Measurements from ENCODE around the gene APBA1. TPM values are rescaled to one million over a fixed set of nuclear protein-coding genes. Genes with fewer than 3 reads are reported as not detected.

APBA1 gene
- total RNA-seq, 1 experiment from 2014 or later, result 1.8 TPM

DNA sequence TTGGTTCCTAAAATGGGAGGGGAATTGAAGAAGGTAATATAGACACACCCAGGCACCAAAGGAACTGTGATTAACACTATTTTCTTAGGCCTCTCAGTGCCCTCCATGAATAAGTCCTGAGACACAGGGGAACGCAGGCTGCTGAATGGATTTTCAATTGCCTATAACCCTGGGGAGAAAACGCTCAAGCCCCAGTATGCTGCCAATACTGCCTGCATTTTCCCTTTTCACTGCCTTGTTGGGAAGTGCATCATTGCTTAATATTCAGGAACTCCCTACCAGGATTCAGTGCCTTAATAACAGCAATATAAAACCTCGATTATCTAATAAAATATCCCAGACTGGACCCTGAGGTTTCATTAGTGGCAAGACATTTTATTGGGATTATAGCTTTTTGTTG lies 25.4 kb downstream of the APBA1 start:
- Histone ChIP-seq H4K8ac (replicated peaks; ENCODE audit: insufficient read length, low read depth, low read length) (no peak overlapping the region), H3K4ac (ENCODE audit: low read depth, low read length) (no peak overlapping the region), H3K27me3 (ENCODE audit: insufficient read depth, low read length) (no peaks in the 10 kb centered on the region), H2BK15ac (ENCODE audit: low read depth, low read length) (no peak overlapping the region), H3K9ac (ENCODE audit: extremely low read depth, insufficient read length, low read length) (no peak overlapping the region), H2BK12ac (ENCODE audit: insufficient read length, low read depth, low read length) (no peak overlapping the region), H3K56ac (ENCODE audit: insufficient read length, low read depth, low read length) (no peak overlapping the region), H3K23ac (ENCODE audit: insufficient read length, low read depth, low read length) (no peak overlapping the region), H4K5ac (ENCODE audit: insufficient read length, low read depth, low read length) (no peak overlapping the region), H3K79me1 (ENCODE audit: insufficient read depth, low read depth, low read length, poor library complexity, severe bottlenecking) (no peaks in the 10 kb centered on the region), H2BK20ac (ENCODE audit: low read depth, low read length, poor library complexity, severe bottlenecking) (no peak overlapping the region), H3K9me3 (ENCODE audit: control insufficient read depth, low read depth, low read length) (no peaks in the 10 kb centered on the region), H2AFZ (ENCODE audit: low read length) (no peak overlapping the region), H2AK5ac (ENCODE audit: insufficient read length, low read length) (no peak overlapping the region), H3K27ac (ENCODE audit: insufficient read length, low read depth, low read length) (no peak overlapping the region), H3K79me2 (ENCODE audit: insufficient read depth, low read length) (no peaks in the 10 kb centered on the region), H2BK5ac (ENCODE audit: insufficient read length, low read length) (no peak overlapping the region), H3K14ac (ENCODE audit: insufficient read depth, low read length) (no peak overlapping the region), H3T11ph (ENCODE audit: low read length) (no peak overlapping the region), H3K4me2 (ENCODE audit: insufficient read depth, insufficient read length, low read length) (no peak overlapping the region), H3K4me1 (ENCODE audit: insufficient read depth, low read length) (no peaks in the 10 kb centered on the region), H3K18ac (ENCODE audit: insufficient read length, low read depth, low read length) (no peak overlapping the region), H4K20me1 (ENCODE audit: control insufficient read depth, insufficient read depth, insufficient read length) (no peaks in the 10 kb centered on the region), H2BK120ac (ENCODE audit: low read depth, low read length, poor library complexity, severe bottlenecking) (no peak overlapping the region), H4K91ac (ENCODE audit: insufficient read length, low read depth, low read length) (no peak overlapping the region), H3K23me2 (ENCODE audit: insufficient read length, low read depth, low read length, poor library complexity, severe bottlenecking) (no peaks in the 10 kb centered on the region)
- Mint-ChIP-seq H3K9me3 (no peaks in the 10 kb centered on the region), H3K4me3 (no peak overlapping the region), H3K4me1 (peaks cover 2 to 13% of the 10 kb centered on the region in 2 experiments; a peak in 2 of 4 replicates), H3K27ac (no peak overlapping the region), H3K27me3 (ENCODE audit: low read depth) (no peaks in the 10 kb centered on the region), H3K36me3 (ENCODE audit: insufficient read depth in 1 of 3, low read depth in 3 of 3) (no peaks in the 10 kb centered on the region)
- DNase-seq, result no peak
- TF ChIP-seq, protein P1, sequence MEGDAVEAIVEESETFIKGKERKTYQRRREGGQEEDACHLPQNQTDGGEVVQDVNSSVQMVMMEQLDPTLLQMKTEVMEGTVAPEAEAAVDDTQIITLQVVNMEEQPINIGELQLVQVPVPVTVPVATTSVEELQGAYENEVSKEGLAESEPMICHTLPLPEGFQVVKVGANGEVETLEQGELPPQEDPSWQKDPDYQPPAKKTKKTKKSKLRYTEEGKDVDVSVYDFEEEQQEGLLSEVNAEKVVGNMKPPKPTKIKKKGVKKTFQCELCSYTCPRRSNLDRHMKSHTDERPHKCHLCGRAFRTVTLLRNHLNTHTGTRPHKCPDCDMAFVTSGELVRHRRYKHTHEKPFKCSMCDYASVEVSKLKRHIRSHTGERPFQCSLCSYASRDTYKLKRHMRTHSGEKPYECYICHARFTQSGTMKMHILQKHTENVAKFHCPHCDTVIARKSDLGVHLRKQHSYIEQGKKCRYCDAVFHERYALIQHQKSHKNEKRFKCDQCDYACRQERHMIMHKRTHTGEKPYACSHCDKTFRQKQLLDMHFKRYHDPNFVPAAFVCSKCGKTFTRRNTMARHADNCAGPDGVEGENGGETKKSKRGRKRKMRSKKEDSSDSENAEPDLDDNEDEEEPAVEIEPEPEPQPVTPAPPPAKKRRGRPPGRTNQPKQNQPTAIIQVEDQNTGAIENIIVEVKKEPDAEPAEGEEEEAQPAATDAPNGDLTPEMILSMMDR (conservative IDR thresholded peaks at IDR 0.05), result no peak
- WGBS (ENCODE audit: extremely low coverage, insufficient read length, low lambda C conversion rate), result no CpG with 5 or more reads among the region's 3 CpGs

Measured in H9 (cell line).